Kidney capillary endothelial cell (primary cell): ENCODE results near the gene FBXL7.

Source experiments
- DNase-seq: peaks from one replicate; pipeline ENCODE4 v3.0.0-alpha.2; 2018; ENCODE audit warnings: low spot score

FBXL7 gene

DNA sequence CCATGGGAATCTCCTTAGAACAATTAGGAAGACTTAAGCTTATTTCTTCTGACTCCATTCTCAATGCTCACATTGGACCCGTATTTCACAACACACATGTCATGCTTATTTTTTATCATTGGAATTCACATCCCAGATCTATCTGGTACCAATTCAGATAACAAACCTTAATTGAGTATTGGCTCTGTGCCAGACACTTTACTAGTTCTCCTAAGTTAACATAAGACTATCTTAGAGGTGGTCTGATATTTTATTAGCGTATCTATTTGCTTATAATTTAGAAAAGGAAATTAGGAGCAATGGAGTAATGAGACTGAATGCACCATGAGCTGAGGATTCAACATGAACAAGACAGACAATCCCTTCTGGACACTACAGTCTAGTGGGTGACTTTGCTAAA is 45.1 kb downstream of the FBXL7 start:
- DNase-seq = no peak

DNA sequence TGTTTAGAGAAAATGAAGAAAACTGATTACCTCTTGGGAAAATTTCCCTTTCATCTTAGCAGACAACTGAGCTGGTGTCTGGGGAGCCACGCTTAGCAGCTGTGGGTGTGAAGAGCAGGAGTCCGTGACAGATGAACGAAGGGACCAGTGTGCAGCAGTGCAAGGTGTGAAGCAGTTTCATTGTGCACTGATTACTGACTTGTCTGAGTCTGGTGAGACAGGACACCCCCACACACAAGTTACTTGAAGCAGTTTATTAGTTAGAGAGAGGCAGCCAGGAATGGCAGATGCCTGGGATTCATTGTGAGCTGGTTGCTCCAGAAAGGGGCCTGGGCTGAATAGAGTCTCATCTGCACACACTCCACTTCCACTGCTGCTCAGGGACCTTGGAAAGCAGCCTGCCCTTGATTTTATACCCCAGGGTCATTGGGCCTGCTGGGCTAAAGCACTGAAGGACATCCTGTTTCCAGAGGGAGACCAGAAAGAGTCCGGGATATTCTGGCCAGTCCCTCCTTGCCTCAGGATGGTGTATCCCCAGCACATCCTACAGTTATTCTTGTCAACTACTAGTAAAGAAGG is 47.4 kb downstream of the FBXL7 start:
- DNase-seq = no peak

DNA sequence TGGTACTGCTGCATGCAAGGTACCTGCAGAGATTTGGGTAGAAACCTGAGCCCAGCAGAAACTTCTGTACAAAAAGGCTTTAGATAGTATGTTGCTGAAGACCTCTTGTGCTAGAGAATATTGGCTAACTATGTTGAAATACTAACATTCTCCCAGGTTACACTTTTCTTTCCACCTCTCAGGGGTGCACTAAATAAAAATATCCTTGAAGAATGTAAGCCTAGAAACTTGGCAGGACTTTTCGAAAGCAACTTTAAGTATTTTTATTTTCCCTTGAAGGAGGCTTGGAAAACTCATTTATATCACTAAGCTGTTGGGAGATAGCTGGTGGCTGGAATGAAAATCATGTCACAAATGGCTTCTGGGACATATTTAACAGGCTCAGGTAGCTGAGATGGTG is 50.0 kb downstream of the FBXL7 start:
- DNase-seq = no peak

DNA sequence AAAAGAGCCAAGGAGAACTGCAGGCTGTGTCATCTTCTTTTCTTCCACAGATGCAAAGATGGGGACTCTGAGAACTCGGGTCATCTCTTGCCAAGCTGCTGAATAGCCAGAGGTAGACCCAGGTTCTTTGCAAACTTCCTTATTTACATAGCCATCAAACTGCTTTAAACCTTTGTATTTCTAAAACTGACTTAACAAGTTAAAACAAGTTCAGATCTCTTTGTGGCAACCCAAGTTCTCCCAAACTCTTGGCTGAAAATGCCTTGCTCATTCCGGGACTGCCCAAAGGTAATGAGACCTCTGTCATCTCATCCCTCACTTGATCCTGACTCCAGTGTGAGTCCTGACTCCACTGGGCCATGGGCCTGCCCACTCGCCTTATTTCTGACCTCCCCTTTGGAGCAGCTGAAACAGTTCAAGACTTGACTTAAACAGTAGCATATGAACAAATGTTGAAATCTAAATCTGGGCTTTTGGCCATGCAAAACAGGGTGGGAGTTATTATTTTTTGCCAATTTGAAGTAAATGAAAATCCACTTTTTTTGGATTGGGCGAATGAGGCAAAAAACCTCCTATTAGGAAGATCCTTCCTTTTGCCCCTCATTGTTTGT is 50.6 kb downstream of the FBXL7 start:
- DNase-seq = no peak

DNA sequence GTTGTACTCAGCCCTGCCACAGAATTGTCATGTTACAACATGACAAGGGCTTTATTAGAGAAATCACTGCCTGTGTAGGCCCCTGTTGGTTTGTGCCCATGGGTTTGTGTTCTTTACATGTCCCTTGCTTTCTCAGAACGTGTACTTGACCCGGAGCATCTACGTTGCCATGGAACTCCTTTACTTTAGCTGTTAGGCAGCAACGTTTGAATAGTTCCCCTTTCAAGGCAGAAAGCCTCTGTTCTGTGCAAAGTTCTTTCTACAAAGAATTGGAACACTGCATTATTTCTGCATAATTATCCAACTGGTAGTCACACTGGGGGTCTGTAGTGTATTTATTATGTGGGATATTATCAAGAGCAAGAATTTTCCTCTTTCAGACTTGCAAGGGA is 51.1 kb downstream of the FBXL7 start:
- DNase-seq = no peak

DNA sequence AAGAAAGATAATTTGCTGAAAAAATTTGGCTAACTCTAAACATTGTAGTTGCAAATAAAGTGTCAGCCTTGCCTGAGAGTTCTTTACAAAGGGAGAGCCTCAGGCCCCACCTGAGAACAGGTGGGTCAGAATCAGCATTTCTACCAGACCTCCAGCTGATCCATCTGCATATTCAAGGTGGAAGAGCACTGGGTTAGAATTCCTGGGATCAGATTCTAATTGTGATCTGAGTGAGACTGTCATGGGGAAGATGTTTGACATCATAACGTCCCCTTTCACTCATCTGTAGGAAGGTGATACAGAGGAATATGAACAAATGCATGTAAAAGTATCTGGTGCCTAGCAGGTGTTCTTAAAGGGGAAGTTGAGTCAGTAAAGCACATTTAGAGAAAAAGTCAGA is 54.6 kb downstream of the FBXL7 start:
- DNase-seq = no peak

DNA sequence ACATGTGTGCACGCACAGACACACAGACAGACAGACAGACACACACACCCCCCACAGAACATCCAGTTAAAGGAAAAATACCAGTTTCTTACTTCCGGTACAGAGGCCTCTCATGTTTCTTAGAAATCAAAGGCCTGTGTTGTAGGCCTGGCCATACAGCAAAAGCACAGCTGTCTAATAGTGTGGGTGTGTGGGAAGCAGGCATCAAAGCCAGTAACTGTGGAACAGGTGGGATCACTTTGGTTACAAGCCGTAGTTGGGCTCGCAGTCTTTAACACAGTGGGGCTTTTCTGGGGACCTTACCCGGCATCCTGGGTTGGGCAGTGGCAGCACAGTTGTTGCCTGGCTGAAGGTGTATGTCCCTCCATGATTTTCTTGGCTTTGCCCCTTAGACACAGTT is 55.2 kb downstream of the FBXL7 start:
- no peak for DNase-seq

DNA sequence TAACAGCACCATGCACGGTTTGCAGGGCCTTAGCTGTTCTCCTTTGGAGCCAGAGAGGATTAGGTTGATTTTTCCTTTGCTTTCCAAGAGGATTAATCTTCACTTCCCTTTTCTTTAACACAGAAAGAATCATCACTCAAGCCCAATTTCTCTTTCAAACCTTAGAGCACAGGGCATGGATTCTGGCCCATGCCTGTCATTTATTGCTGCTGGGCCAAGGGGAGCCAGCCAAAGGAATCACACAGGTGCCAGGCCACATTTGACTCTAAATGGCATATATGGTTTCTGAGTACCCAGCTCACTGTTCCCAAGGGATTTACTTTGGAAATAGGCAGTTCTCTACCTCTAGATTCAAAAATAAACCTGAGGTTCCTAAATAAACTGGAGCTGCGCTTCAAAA is 58.3 kb downstream of the FBXL7 start:
- no peak for DNase-seq

DNA sequence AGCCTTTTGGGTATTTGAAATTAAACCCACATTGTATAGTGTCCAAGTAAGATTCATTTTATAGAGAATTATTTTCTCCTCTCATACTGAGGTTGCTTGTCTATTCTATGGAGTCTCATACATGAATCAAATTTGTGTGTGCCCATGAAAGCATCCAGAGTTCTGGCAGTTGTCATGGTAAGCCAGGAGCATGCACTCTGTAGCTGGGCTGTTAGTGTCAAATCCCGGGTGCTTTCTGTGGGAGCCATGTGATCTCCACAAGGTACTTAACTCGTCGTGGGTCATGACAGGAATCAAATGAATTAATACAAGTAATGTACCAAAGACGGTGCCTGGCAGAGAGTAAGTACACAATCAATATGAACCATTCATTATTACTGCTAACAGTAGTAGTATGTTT is 58.7 kb downstream of the FBXL7 start:
- no peak for DNase-seq

DNA sequence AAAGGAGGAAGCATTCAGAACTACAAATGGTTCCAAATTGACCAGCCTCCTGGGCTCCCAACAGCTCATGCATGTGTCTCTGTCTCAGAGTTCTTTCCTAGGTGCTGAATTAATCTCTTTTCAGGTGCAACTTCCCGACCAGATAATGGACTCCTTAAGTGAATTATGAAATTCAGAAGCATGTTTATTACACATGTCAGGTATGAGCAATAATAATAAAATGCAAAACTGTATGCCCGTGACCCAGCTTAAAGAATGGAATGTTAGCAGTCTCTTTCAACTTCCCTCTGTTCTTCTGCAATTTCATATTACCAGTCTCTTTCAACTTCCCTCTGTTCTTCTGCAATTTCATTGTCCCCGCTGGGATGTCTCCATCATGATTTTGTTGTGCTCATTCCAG is 60.4 kb downstream of the FBXL7 start:
- DNase-seq = no peak

DNA sequence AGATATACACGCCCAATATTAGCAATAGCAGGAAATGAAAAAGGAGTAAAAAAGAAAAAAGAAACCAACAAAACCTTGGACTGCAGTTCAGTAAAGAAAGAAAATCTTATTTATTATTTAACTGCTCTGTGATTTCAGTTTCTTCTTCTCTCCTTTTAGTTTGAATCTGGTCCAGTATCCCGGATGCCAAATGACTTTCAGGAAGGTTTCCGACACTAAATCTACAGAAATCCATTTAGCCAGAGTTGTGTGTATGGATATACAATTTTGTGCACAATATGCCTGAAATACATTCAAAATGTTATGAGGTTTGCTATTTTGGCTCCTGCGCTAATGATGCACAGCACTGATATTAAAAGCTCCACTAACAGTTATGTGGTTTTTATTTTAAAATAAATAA is 64.5 kb downstream of the FBXL7 start:
- no peak for DNase-seq

DNA sequence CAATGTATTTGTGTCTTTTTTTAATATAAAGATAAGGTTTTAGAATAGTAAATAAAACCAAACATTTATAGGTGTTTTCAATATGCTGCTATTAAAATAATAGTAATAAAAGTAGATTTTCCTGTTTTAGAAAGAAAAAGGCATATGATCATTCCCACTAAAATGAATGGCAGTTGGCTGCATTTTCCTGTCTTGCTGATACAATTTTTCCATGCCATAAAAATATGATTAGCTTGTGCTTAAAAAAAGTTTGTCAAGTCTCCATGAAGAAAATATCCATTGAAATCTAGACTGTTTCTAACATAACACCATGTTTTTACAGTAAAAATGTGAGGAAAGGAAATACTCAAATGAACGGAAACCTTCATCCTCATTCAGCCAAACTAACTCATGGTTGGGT is 65.0 kb downstream of the FBXL7 start:
- no peak for DNase-seq

DNA sequence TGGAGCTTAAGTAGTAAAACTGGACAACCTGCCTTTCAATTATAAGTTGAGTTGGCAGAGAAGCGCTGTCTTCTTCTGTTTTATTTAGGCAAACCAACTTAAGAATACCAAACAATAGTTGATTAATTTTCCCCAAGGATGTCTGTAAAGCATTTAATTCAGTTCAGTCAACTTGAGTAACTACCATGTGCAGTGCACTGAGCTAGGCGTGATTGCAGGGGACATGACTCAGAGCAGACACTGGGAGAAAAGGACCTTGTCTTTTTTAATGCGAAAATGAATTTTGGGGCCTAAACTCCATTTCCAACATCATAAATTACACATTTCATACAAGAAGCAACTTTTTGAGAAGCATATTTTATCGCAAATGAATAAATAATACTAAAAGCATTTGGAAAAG is 66.3 kb downstream of the FBXL7 start:
- peak; percentile 4 for DNase-seq

DNA sequence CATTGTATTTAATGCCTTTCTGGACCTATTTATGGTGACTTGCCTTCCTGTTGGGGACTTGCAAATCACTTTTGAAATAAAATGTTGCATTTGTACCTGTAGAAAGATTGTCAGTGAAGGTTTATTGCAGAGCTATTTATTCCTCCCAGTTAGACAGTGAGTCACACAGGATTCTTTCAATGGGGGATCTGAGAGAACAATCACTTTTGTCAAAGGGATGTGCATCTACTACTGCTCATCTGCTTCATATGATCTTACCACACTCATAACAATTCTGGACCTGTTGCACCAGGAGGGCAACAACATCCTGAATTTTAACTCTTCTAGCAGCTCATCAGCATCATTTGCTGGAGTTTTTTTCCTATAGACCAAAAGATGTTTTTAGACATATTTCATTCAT is 66.8 kb downstream of the FBXL7 start:
- DNase-seq = peak; percentile 26

DNA sequence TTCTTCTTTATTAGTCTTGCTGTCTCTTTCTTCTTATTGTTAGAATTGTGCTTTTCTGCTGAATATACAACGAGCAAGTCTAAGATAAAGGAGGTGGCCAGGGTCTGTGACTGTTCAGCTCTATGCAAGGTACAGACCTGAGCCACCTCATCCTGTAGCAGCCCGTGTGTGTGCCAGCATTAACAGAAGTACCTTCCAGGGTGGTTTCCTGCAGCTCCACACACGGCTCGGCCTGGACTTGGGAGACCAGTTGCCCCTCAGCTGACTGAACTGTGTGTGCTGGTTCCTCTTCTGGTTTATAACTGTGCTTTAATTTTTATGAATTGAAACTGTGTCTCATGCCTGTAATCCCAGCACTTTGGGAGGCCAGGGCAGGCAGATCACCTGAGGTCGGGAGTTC is 70.5 kb downstream of the FBXL7 start:
- no peak for DNase-seq

DNA sequence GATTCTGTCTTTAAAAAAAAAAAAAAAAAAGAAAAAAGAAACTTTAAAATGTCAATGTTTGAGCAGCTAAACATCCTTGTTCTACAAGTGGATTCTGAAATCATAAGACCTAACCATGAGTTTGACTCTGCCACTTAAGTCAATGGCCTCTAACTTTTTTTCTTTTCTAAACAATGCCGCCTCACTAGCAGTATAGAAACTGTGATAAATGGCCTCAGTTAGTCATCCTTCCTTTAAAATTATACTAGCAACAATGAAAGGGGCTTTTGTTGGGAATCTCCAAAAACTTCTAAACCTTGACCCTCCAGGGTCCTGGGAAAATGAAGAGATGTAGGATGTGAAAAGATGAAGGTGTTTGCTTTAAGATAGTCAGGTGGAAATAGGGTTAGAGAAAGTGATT is 71.1 kb downstream of the FBXL7 start:
- DNase-seq = peak; percentile 38

DNA sequence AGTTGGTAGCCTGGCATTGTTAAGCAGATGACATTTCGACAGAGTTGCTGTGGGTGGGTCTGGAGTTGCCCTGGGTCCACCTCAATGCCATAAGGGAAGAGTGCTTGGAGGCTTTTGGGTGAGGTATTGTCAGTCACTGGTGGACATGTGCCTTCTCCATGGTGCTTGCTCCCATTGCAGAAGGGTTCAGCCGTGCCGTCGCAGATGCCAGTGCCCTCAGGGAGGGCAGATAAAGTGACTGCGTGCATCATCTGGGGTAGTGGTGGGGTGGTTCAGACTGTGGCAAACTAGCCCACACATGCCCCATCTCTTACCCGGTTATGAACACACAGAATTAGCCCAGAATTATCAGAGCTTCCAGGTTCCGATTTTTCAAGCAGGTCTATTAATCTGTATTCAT is 71.6 kb downstream of the FBXL7 start:
- DNase-seq = no peak

DNA sequence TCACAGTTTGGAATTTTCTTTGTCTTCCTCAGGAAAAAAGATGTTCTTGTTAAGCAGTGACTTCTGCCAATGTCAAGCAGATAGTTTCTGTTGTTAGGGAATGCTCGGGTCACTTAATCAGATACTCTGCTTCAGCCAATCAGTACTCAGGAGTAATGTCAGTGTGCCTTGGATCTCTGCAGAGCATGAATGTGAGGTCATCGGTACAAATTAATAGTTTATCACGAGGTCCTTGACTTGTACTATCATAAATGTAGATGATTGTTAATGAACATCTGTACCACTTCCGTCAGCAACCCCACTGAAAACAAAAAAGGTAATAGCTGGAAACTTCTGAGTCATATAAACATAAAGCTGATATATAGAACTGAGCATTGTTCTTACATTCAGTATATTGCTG is 73.6 kb downstream of the FBXL7 start:
- DNase-seq = no peak

DNA sequence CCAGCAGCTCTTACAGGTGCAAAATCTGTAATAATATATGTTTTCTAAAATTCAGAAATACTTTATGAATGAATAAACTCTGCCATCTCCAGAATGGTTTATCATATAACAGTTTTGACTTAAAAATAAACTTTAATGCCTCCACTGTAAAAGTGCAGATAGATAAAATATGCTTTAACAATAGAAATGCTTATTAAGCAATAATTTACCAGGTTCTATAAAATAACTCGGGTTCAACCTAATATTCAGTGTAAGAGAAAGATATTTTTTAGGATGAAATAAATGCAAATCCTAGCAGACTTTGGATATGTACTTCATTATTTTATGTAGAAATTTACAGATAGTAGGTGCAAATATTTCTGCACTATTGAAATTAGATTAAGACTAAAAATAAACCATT is 74.1 kb downstream of the FBXL7 start:
- no peak for DNase-seq

DNA sequence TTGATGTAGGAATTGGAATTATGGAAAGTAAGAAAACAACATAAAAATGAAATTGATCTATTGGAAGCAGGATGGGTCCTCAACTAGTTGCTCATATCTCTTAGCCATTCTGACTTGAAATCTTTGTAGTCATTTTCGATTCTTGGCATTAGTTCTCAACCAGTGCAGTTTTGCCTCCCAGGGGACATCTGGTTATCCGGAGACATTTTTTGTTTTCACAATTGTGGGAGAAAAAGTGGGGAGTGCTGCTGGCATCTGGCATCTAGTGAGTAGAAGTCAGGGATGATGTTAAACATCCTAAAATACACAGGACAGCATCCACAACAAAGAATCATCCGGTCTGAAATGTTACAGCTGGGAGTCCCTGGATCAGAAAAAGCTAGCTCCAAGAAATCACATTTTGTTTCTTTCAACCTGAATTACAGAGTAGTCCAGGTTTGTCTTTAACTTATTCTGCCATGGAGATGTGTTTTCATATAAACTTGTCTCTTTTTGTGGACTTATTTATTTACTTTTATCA is 74.9 kb downstream of the FBXL7 start:
- DNase-seq = no peak

DNA sequence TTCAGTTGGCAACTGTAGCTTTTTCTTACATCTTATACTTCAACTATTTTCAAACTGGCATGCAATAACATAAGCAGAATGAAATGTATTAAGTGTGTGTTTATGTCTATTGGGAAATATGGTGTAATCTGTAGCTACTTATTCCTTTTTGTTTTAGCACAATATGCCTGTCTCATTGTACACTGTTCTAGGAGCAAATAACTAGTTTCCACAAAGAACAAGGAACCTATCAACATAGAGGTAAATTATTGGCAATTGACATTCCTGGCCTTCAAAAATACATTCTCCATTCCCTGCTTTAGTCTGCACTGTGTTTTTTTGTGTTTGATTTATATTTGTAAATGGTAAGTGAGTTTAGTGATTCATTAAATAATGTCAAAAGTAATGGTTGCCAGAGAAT is 75.7 kb downstream of the FBXL7 start:
- DNase-seq = no peak

DNA sequence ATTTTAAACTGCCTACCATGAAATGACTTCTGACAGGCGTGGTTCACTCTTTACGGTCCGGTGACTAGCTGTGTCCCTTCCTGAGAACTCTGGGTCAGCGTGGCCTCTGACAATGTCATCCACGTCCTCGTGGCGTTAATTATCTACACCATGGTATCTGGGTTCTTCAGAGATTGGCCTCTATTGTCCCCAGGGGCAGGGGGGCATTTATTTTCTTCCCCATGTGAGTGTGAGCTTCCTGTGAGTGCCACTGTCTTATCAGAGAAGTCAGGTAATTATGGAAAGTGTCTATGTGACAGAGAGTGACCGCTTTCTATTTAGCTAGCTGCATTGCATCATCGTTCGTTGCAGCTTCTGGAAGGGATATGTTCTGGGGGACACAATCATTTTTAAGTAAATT is 77.2 kb downstream of the FBXL7 start:
- peak; percentile 23 for DNase-seq

DNA sequence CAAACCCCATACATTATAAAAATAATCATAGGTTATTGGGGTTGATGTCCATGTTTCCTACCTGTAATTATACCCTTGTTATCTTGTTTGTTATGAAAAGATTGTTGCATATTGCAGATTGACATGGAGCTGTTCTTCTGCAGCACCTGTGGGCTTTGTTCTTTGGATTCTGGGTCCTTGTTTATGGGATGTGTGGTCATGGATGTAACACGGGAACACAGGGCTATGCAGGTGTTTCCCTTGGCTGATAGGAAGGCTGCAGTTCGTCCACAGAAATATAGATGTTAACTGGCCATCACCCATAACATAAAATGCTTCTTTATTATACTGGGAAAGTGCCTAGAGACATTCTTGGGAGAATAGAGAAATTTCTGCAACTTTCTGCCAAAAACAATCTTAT is 77.9 kb downstream of the FBXL7 start:
- no peak for DNase-seq

DNA sequence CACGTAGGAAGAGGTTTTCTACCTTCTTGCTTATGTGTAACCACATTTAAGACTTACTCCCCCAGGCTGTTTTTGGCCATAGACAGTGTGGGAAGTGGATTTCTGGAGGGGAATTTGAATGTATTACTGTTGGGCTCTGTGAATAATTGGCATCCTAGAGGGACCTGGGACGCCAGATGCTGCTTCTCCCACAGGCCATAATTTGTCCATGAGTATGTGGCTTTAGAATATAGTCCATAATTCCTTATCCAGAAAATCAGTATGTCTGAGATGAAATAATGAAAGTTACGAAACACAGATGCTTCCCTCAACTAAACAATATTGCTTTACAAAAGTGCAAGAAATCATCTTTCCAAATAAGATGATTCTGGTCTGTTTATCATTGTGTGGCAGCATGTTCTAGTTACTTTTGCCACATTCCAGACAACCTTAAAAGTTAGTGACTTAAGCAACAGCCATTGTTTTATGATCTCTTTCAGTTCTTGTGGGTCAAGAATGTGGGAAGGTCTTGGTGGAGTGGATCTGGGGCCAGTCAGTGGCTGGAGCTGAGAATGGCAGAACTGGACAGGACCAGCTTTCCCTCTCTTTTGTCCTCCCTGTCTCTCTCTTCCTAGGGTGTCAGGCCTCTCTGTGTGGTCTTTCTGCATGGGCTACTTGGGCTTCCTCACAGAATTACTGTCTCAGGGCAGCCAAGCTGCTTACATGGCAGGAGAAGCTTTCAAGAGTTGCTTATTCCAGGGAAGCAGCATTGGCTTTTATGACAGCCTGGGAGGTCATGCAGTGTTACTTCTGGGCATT is 79.4 kb downstream of the FBXL7 start:
- DNase-seq = no peak
